GM06990 (cell line): Measurements from ENCODE around the gene PPDPF.

ENCODE experiments used
- DNase-seq: peaks from one replicate; pipeline ENCODE4 v3.0.0-alpha.2; 2011; ENCODE audit not compliant: insufficient read length; ENCODE audit errors: extremely low read depth
- H3K27me3 ChIP-seq: replicated peaks from 2 replicates; pipeline ENCODE4 v1.6.0; 2011; ENCODE audit warnings: low read length; ENCODE audit not compliant: control insufficient read depth, insufficient read depth
- H3K36me3 ChIP-seq: 2 replicates; pipeline ENCODE4 v1.5.1; 2011; ENCODE audit warnings: low read length; ENCODE audit not compliant: control insufficient read depth, insufficient read depth
- H3K4me3 ChIP-seq: replicated peaks from 2 replicates; pipeline ENCODE4 v1.5.1; 2011; ENCODE audit warnings: low read depth, mild to moderate bottlenecking, control low read depth, low read length
- CTCF ChIP-seq: IDR thresholded peaks from 2 replicates; pipeline ENCODE4 v1.5.1; 2011; ENCODE audit warnings: low read length, control low read depth, mild to moderate bottlenecking, inconsistent platforms; ENCODE audit not compliant: insufficient read depth, poor library complexity, severe bottlenecking

PPDPF gene

GRCh38 chr20:63564036-63564810 is 43.7 kb downstream of the PPDPF start:
- TF ChIP-seq CTCF: no peak
- no peak overlapping the region for H3K4me3 ChIP-seq
- H3K36me3 ChIP-seq: peaks cover 43% of the 10 kb centered on the region
- no peak for DNase-seq
- H3K27me3 ChIP-seq: no peaks in the 10 kb centered on the region

- no peak for TF ChIP-seq CTCF
- no peaks in the 10 kb centered on the region for H3K27me3 ChIP-seq
- no peak for DNase-seq
- H3K4me3 ChIP-seq: no peak overlapping the region
- peaks cover 39% of the 10 kb centered on the region for H3K36me3 ChIP-seq
Observed at GRCh38 chr20:63565021-63565698, 44.6 kb downstream of the PPDPF start.

GRCh38 chr20:63565699-63566335 is 45.3 kb downstream of the PPDPF start:
- DNase-seq: no peak
- TF ChIP-seq CTCF: no peak
- no peaks in the 10 kb centered on the region for H3K27me3 ChIP-seq
- no peak overlapping the region for H3K4me3 ChIP-seq
- peaks cover 37% of the 10 kb centered on the region for H3K36me3 ChIP-seq

GRCh38 chr20:63566395-63567135 is 46.0 kb downstream of the PPDPF start:
- Histone ChIP-seq H3K27me3 (no peaks in the 10 kb centered on the region), H3K36me3 (peaks cover 31% of the 10 kb centered on the region), H3K4me3 (no peak overlapping the region)
- no peak for TF ChIP-seq CTCF
- DNase-seq: no peak

- Histone ChIP-seq H3K36me3 (peaks cover 34% of the 10 kb centered on the region), H3K27me3 (no peaks in the 10 kb centered on the region), H3K4me3 (no peak overlapping the region)
- no peak for TF ChIP-seq CTCF
- no peak for DNase-seq
Observed at GRCh38 chr20:63567136-63567385, 46.5 kb downstream of the PPDPF start.
